ENCODE measurements around the gene LMO7.
"Not testable (repeated sequence)": the region's sequence is repeated elsewhere in the genome, so short reads cannot be mapped to it uniquely, and the experiment has no call there.

Gene LMO7

DNA sequence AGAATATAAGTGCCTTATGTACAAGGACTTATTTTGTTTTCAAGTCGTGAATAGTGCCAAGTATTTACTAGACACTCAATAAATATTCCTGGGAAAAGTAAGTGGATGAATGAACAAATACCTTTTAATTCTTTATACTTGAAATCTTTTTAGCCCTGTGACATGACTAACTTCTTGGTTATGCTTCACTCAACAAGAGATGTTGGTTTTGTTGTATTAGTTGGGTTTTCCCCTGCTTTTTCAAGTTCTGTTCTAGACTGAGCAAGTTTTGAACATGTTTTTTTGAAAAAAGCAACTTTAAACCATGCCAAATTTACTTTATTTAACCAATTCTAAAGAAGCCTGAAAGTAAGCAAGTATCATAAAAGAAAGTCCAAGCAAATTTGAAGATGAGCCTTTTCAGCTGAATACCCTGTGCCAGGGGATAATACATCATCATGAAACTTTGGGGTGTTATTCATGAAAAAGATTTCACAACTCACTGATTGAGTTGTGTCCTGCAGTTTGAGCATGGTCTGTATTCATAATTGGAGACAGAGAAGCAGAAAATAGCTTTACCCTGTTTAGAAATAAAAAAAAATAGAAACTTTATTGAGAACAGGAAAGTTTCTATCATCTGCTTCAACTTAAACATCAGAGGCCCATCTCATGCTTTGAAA lies 11.1 kb downstream of the LMO7 start:
- DNase-seq (ENCODE audit: low read depth in 2 of 2), result no peak

DNA sequence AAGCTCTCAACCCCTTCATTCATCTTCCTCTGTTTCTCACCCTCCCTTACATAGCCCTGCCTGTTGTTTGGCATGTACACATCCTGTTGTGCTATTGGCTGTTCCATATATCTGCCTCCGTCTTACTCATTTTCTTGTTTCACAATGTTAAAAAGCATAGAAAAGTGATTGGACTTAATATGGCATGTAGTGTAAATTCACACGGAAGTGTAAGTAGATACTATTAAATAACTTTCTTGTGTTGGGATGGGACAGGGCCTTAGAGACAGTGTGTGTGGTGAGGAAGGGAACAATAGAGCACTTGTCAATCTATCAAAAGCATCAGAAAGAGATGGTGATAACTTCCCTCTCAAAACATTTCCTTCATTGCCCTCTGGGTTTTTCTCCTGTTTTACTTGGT lies 12.3 kb downstream of the LMO7 start:
- no peak for DNase-seq (ENCODE audit: low read depth in 2 of 2)

DNA sequence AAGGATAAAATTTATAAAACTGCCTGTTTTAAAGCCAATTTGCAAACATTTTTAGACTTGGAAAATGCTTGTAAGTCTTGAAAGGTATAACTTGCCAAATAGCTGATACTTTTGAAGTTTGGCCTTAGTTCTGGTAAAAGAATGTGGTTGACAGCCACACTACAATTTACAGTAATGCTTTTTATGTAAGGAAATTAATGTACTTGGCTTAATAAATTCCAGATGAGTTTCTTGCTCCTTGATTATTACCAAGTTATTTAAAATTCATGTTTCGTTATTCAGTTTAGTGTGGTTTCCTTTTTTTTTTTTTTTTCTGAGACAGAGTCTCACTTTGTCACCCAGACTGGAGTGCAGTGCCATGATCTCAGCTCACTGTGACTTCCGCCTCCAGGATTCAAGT lies 14.9 kb downstream of the LMO7 start:
- no peak for DNase-seq (ENCODE audit: low read depth in 2 of 2)

DNA sequence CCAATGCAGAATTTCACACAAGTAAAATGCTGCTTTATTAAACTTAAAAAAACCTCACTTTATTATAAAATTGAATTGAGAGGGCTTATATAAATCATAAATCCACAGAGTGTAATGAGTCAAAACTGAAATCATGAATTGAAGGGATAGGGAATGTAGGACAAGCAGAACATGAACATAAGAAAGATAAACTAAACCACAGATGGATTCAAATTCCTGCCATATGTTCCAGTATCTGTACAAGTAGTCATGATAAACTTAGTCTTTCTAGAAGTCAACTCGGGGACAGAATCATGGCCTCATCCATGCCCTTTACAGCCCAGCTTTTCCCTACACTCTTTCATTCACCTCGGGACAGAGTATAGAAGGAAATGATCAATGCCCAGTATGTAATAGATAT lies 16.6 kb downstream of the LMO7 start:
- no peak for DNase-seq (ENCODE audit: low read depth in 2 of 2)

DNA sequence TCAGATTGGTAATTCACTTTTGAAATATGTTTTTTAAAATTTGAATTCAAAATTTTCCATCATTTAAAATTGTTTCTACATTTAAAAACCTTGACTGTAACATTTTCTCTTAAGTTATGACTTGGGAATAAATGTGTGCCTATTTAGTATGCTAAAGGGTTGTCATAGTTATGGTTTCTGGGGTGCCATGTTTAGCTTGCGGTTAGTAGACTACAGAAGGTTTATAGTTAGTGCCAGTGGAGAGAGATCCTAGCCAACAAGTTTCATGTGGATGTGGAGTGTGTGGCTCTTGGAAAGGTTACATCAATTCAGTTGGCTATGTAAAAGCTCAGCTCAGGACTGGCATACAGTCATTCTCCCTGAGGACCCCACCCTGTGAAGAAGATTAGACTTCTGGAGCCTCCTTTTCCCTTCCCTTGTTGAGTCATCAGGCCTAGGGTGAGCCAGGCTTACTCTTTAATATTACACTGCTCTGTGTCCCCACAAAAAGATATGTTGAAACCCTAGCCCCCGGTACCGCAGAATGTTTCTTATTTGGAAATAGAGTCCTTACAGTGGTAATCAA lies 20.4 kb downstream of the LMO7 start:
- no peak for DNase-seq (ENCODE audit: low read depth in 2 of 2)

DNA sequence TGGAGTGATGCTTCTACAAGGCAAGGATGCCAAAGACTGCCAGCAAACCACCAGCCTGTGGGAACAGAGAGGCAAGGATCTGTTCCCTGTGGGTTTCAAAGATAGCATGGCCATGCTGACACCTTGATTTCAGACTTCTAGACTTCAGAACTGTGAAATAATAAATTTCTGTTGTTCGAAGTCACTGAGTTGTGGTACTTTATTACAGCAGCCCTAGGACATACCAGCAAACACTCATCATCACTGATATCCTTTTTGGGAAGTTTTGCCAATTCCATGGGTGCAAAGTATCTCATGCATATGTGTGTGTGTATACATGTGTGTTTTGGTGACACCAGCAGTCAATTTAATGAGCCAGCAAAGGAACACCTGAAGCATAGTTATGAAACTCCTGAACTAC lies 21.0 kb downstream of the LMO7 start:
- no peak for DNase-seq (ENCODE audit: low read depth in 2 of 2)

DNA sequence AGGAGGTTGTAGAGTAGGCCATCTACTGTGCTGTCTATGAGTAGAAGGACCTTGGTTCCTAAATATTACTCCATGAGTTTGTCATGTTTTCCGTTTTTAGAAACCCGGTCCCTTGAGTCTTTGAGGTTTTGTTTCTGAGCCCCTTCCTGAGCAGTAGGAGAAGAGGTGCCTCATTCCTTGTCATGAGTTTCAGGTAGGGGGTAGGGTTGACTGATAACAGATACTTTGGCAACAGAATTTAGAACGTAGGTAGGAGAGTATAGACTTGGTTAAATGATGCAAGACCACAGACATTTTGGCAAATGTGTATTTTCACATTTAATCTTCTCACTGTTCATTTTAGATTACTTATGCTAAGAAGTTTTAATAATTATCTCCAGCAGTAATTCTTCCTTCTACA lies 24.6 kb downstream of the LMO7 start:
- DNase-seq (ENCODE audit: low read depth in 2 of 2), result no peak

DNA sequence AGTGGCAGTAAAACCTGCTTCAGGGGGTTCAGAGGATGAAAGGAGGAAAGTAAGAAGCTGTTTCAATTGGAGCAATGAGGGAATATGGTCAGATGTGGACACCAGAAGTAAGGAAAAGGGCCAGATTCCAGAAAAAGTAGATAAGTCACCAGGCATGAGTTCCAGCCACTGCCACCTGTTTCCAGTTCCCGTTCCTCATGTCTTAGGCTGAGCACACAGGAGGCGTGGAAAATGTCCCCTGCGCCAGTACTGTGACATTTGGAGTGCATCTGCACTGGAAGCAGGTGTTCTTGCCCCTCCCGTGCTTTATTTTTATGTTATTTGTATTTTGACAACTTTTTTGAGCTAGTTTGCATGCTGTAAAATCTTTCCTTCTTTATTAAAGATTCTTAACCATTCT lies 25.3 kb downstream of the LMO7 start:
- no peak for DNase-seq (ENCODE audit: low read depth in 2 of 2)

DNA sequence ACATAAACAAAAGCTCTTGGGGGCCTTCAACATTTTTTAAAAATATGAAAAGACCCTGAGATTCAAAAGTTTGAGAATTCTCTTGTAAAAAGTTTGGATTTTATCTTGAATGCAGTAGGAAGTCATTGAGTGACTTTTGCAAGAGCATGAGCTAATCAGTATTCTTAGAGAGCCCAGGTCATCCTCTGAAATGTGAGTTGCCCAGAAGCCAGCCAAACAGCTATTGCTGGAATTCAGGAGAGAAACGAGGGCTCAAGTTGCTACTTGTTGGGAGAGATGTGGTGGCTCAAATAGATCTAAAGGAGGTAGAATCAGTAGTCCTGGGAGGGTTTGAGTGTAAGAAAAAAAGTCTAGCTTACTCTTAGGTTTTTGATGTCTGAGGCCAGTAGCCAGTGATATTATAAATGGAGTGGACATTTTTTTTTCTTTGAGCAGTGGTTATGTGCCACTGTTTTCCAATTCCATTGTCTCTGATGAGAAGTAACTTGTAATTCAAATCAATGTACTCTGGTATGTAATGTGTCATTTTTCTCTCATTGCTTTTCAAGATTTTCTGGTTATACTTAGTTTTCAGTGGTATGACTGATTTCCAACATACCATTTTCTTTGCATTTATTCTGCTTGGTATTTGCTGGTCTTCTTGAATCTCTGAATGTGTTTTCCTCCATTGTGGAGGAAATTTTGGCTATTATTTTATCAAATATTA lies 30.7 kb downstream of the LMO7 start:
- no peak for DNase-seq (ENCODE audit: low read depth in 2 of 2)

DNA sequence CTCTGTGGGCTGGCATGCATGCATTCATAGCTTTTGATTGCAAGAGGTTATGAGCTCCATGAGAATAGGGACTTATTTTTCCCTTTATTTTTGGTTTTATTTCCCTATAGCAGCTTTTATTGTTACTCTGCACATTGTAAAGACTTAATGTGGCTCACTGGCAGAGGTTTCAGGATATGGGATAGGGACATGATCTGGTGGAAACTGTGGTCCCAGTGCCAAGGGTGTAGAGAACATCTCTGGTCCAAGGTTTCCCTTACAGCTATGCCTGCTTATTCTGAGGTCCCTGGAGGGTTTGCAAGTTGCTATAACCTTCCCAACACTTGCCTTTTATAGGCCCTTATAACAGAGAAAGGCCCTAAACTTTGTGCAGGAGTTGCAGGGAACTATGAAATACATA lies 33.6 kb downstream of the LMO7 start:
- DNase-seq (ENCODE audit: low read depth in 2 of 2), result no peak

DNA sequence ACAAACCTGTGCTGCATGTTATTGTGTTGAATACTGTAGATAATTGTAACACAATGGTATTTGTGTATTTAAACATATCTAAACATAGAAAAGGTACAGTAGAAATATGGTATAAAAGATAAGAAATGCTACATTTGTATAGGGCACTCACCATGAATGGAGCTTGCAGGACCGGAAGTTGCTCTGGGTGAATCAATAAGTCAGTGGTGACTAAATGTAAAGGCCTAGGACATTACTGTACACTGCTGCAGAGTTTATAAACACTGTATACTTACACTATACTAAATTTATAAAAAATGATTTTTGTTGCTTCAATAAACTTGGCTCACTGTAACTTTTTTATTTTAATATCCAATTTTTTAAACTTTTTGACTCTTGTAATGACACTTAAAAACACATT lies 34.4 kb downstream of the LMO7 start:
- DNase-seq (ENCODE audit: low read depth in 2 of 2), result no peak

DNA sequence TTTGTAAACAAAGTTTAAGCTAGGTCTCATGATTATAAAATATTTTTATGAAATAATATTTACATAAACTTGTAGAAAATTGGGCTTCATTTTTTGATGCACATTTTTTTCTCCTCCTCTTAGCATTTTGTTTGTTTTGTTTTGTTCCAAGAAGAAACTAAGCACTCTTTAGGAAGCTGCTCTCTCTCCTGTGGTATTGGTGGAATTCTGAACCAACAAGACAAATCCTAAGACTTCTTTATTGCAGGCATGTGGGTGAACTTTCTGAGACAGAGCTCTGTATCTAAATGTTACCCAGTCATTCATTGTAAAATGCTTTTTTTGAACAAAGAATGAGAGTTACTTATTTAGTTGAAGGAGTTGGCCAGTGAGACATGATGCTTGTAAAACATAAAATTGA lies 39.3 kb downstream of the LMO7 start:
- no peak for DNase-seq (ENCODE audit: low read depth in 2 of 2)

DNA sequence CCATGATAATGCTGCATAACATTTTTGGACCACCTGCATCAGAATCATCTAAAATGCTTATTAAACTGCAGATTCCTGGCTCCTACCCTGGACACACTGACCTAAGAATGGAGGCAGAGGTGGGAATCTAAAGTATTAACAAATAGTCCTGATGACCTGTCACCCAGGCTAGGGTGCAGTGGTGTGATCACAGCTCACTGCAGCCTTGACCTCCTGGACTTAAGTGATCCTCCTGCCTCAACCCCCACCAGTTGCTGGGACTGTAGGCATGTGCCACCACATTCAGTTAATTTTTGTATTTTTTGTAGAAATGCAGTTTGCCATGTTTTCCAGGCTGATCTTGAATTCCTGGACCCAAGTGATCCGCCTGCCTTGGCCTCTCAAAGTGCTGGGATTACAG lies 43.3 kb downstream of the LMO7 start:
- DNase-seq (ENCODE audit: low read depth in 2 of 2), result no peak

DNA sequence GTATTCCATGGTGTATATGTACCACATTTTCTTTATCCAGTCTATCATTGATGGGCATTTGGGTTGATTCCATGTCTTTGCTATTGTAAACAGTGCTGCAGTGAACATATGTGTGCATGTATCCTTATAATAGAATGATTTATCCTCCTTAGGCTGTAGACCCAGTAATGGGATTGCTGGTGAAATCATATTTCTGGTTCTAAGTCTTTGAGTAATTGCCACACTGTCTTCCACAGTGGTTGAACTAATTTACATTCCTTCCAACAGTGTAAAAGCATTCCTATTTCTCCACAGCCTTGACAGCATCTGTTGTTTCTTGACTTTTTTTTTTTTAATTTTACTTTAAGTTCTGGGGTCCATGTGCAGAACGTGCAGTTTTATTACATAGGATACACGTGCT lies 44.1 kb downstream of the LMO7 start:
- not testable (repeated sequence) for DNase-seq (ENCODE audit: low read depth in 2 of 2)

DNA sequence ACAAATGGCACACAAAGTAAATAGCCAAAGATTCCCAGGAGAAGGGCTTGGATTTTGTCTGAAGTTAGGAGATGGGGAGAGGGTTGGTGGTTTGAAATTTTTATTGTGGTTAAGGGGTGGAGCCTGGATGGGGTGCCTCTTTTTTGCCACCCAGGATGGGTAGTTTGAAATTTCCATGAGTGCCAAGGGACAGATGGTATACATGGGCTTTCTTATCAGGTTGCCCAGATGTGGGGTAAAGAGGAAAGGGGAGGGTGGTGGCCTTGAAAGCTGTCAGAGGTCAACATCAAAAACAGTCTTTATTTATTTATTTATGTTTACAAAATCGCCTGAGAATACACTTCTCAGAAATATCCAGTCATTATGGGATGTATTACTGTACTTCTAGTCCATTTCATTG lies 46.2 kb downstream of the LMO7 start:
- DNase-seq (ENCODE audit: low read depth in 2 of 2), result no peak

DNA sequence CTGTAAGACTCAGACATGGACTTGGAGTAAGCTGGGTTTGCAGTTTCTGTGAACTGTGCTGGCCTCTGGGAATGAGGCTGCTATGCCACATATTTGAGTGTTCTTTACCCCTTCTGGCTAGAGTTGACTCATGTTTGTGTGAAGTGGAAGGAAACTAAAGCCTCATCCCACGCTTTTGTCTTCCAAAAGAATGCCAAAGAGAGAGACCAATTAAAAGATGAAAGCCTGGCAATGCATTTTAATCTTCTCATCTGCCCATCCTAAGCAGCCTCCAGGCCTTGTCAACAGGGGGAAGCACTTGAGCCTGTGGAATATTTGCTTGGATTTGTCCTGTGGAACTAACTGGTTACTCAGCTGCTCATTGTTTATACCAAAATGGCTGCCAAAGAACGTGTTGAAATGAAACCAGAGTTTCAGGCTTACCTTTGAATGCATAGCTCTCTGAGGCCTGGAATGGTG lies 49.1 kb downstream of the LMO7 start:
- DNase-seq (ENCODE audit: low read depth in 2 of 2), result no peak

DNA sequence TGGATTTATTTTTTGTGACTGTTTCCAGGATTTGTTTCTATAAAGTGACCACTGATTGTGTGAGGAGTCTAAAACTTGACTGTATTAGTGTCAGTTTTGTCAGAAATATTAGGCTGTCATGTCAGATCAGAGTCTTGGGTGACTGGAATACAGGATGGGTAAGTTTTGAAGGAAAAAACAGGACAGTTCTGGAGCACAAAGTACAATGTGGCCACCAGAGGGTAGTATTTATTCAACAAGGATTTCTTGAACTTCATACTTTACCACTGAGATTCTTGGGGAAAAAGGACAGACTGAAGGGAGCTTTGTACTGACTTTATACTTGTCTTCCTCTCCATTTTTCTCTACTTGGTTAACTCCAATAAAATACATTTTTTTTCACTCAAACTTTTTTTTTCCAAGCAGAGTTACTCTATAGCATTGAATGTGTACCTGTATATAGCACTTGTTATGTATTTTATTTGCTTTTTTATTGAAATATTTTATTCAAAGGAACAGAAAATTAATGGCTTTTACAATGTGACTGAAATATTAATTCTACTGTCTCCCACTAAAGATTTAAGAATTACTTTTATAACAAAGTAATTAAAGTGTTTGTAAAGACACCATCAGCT lies 51.1 kb downstream of the LMO7 start:
- no peak for DNase-seq (ENCODE audit: low read depth in 2 of 2)

DNA sequence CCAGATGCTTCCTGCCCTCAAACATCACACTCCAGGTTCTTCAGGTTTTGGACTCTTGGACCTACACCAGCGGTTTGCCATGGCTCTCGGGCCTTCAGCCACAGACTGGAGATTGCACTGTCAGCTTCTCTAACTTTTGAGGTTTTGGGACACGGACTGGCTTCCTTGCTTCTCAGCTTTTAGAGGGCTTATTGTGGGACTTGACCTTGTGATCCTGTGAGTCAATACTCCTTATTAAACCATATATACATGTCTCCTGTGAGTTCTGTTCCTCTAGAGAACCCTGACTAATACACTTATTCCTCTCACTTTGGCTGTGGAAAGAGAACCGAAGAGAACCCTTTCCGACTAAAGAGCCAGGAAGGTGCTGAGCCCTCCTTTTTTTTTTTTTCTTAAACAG lies 53.6 kb downstream of the LMO7 start:
- no peak for DNase-seq (ENCODE audit: low read depth in 2 of 2)

DNA sequence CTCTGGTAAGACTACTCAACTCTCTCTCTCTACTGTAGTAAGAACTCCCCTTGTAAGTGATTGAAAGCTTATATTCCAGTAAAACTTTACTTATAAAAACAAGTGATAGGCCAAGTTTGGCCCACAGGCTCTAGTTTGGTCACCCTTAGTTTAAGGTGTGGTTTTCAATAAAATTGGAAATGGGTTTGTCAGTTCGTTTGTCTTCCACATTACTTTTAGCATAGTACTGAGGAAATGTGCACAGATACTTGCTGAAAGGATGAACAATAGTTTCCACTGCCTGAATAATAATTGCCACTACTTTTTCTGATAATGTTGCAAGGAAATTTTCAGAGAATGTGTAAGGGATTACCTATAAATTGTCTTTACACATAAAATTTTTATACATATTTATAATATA lies 54.5 kb downstream of the LMO7 start:
- no peak for DNase-seq (ENCODE audit: low read depth in 2 of 2)

DNA sequence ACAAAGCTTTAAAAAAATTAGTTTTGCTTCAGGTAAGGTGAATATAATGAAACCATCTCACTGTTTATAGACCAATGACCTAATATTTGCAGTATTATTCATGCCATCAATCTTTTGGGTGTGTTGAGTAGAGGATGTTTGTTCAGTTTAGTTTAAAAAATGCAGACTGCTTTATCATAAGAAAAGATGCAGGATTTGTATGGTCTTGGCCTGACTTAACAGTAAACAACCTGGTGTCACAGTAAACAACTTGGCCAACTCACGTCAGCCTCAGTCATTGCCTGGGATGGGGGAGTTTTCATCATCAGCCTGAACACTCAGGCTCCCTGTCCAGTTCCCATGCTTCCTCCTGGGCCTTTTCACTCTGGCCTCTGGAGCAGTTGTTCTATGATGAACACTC lies 55.1 kb downstream of the LMO7 start:
- DNase-seq (ENCODE audit: low read depth in 2 of 2), result no peak

DNA sequence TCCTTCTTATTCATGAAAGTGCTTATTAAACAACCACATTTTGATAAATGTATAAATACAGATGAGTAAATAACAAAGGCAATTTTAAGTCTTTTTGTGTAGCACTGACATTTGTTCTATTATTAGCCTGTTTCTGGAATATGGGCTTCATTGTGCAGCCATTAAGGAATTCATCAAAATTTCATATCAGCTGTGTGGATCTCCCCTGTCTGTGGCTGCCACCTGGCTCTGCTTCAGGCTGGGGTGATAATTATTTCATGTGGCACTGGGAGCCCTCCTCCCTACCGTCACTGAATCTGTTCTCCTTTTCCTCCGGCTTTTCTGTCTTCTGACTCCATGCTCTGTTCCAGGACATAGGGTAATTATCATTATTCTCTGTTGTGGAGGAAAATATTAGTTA lies 57.1 kb downstream of the LMO7 start:
- no peak for DNase-seq (ENCODE audit: low read depth in 2 of 2)

DNA sequence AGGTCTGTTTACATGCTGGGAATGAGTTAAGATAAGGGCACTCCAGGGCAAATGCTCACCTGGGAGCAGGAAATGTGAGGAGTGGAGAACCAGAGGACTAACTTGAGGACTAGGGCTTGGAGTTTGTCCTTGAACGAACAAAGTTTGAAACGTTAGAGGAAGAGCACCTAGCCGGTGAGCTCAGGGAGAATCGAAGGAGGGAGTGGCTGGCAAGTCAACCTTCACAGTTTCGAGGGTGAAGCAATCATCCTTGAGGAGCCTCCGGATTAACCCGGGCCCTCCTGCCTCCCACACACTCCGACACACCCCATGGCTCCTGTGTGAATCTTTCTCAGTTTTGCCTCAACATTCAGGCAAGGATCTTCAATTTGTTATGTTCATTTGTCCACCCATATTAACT lies 58.6 kb downstream of the LMO7 start:
- no peak for DNase-seq (ENCODE audit: low read depth in 2 of 2)

DNA sequence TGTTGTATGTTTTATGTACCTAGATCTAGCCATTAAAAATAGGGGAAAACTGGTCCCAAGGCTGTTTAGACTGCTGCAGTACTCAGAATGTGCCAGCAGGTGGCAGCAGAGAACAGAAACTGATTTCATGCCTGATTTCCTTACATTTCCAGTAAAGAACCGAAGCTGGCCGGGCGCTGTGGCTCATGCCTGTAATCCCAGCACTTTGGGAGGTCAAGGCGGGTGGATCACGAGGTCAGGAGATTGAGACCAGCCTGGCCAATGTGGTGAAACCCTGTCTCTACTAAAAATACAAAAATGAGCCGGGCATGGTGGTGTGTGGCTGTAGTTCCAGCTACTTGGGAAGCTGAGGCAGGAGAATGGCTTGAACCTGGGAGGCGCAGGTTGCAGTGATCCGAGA lies 59.8 kb downstream of the LMO7 start:
- DNase-seq (ENCODE audit: low read depth in 2 of 2), result peak; percentile 46 to 61

Measured in activated CD8-positive, alpha-beta memory T cell treated with anti-CD3 and anti-CD28 coated beads for 4 hours (primary cell).